B cell (primary cell): Measurements from ENCODE around the gene PDPR. TPM values are rescaled to one million over a fixed set of nuclear protein-coding genes. Genes with fewer than 3 reads are reported as not detected.
"Not testable (repeated sequence)": the region's sequence is repeated elsewhere in the genome, so short reads cannot be mapped to it uniquely, and the experiment has no call there.

Source experiments
- ATAC-seq: fragments of 200-7000 bp; cut with Tn5 transposase; one replicate; pipeline ENCODE4 v1.10.0; 2021; ENCODE audit warnings: low read depth, mild to moderate bottlenecking, moderate number of reproducible peaks, moderate library complexity
- CTCF ChIA-PET: fragments of 350-600 bp; sonication (Branson Sonifier 250); formaldehyde crosslinking; loops from one replicate; lab custom pipeline; 2021; ENCODE audit warnings: antibody characterized with exemption, inconsistent platforms; lab: Charles Lee
- POLR2A ChIA-PET: fragments of 350-600 bp; sonication (Branson Sonifier 250); formaldehyde crosslinking; loops from one replicate; lab custom pipeline; 2021; ENCODE audit warnings: antibody characterized with exemption; lab: Charles Lee
- DNase-seq: peaks from one replicate; pipeline ENCODE4 v3.0.0; 2013
- H2AFZ ChIP-seq: 2 replicates; pipeline ENCODE4 v1.6.1; 2012; ENCODE audit warnings: mild to moderate bottlenecking, low read depth, low read length; ENCODE audit not compliant: insufficient read depth, poor library complexity, severe bottlenecking
- H3K27ac ChIP-seq, 2 donors: 1 replicate in 1 of 2; 2 replicates in 1 of 2; pipeline ENCODE4 v1.5.1; 2012 to 2013; ENCODE audit warnings: low read length in 2 of 2, mild to moderate bottlenecking in 2 of 2, moderate library complexity in 1 of 2
- H3K27me3 ChIP-seq, 4 experiments: fragments of 200-600 bp in 1 of 4; sonication (generic) in 1 of 4; replicated peaks in 1 of 4; 1 replicate in 2 of 4; 2 replicates in 2 of 4; pipeline versions ENCODE4 v1.6.1 to v1.7.0; 2013 to 2016; ENCODE audit warnings: low read length in 3 of 4, mild to moderate bottlenecking in 2 of 4, mixed read lengths in 1 of 4, moderate library complexity in 1 of 4; ENCODE audit not compliant: insufficient read depth in 4 of 4, control insufficient read depth in 3 of 4; ENCODE audit errors: control extremely low read depth in 1 of 4
- H3K36me3 ChIP-seq, 2 experiments: replicated peaks in 1 of 2; 1 replicate in 1 of 2; 2 replicates in 1 of 2; pipeline versions ENCODE4 v1.6.1 to v1.7.1; 2013; ENCODE audit warnings: low read length in 1 of 2; ENCODE audit not compliant: insufficient read depth in 2 of 2, control insufficient read depth in 1 of 2; ENCODE audit errors: control extremely low read depth in 1 of 2, extremely low read depth in 1 of 2
- H3K4me1 ChIP-seq, 2 donors: fragments of 200-600 bp in 1 of 2; sonication (generic) in 1 of 2; 1 replicate in 1 of 2; 2 replicates in 1 of 2; pipeline versions ENCODE4 v1.5.1 to v1.6.1; 2013 to 2017; ENCODE audit warnings: low read length in 2 of 2; ENCODE audit not compliant: control insufficient read depth in 2 of 2, insufficient read depth in 2 of 2
- H3K4me2 ChIP-seq: replicated peaks from 2 replicates; pipeline ENCODE3; 2012; ENCODE audit warnings: mild to moderate bottlenecking, low read depth, low read length; ENCODE audit not compliant: poor library complexity, severe bottlenecking
- H3K4me3 ChIP-seq, 5 experiments: fragments of 200-600 bp in 1 of 5; sonication (generic) in 1 of 5; 1 replicate in 3 of 5; 2 replicates in 2 of 5; pipeline versions ENCODE4 v1.5.1 to v1.7.0; 2011 to 2016; ENCODE audit warnings: low read length in 4 of 5, mild to moderate bottlenecking in 4 of 5, low read depth in 2 of 5, control low read depth in 1 of 5, moderate library complexity in 1 of 5; ENCODE audit not compliant: insufficient read depth in 1 of 5; ENCODE audit errors: control extremely low read depth in 1 of 5, extremely low read depth in 1 of 5
- H3K79me2 ChIP-seq: fragments of 200-600 bp; sonication (generic); one replicate; pipeline ENCODE4 v1.6.0; 2016; ENCODE audit warnings: low read length; ENCODE audit not compliant: control insufficient read depth, insufficient read depth
- H3K9ac ChIP-seq: fragments of 200-600 bp; sonication (generic); 2 replicates; pipeline ENCODE4 v1.6.1; 2017; ENCODE audit warnings: mild to moderate bottlenecking, low read length, moderate library complexity
- H3K9me3 ChIP-seq, 3 donors: one replicate each; pipeline versions ENCODE4 v1.6.1 to v1.7.1; 2013; ENCODE audit warnings: low read length in 2 of 3; ENCODE audit not compliant: control insufficient read depth in 2 of 3, insufficient read depth in 1 of 3; ENCODE audit errors: control extremely low read depth in 1 of 3
- H4K20me1 ChIP-seq: 2 replicates; pipeline ENCODE4 v1.6.0; 2012; ENCODE audit warnings: mild to moderate bottlenecking, low read length; ENCODE audit not compliant: insufficient read depth, control insufficient read depth, poor library complexity, severe bottlenecking
- H3K27ac Mint-ChIP-seq: one replicate; pipeline ENCODE4 v1.8.0; 2021; ENCODE audit warnings: mixed read lengths
- H3K27me3 Mint-ChIP-seq: one replicate; pipeline ENCODE4 v1.8.0; 2021; ENCODE audit warnings: mixed read lengths
- H3K4me1 Mint-ChIP-seq: one replicate; pipeline ENCODE4 v1.8.0; 2021; ENCODE audit warnings: mixed read lengths
- H3K4me3 Mint-ChIP-seq: one replicate; pipeline ENCODE4 v1.8.0; 2021; ENCODE audit warnings: mixed read lengths
- H3K9me3 Mint-ChIP-seq: one replicate; pipeline ENCODE4 v1.8.0; 2022; ENCODE audit warnings: mixed read lengths; ENCODE audit not compliant: insufficient read depth
- WGBS: methylation state at CpG from one replicate; pipeline ENCODE4 v1.1.5; 2013; ENCODE audit warnings: missing lambda C conversion rate; ENCODE audit not compliant: insufficient coverage; 5-methylcytosine and 5-hydroxymethylcytosine counted together
- intact Hi-C: fragments of 100-400 bp; cut with micrococcal nuclease; formaldehyde crosslinking; loops from one replicate; pipeline ENCODE4 v1.10.0; 2022
- polyA plus RNA-seq: library from polyadenylated mRNA; depleted of rRNA; stranded (reverse); fragments of >200 nt; gene quantifications from 2 replicates; pipeline ENCODE4 v1.2.3, GENCODE V29; 2012
- total RNA-seq, 2 donors: library from RNA; stranded (reverse); fragments of 120-200 nt in 1 of 2; gene quantifications; 1 replicate in 1 of 2; 2 replicates in 1 of 2; pipeline versions ENCODE4 v1.2.3 to v1.2.4, GENCODE V29; 2013 to 2022

Gene PDPR
- total and polyA plus RNA-seq, 2 donors (not counting 1 experiment from before 2014, with no cell fraction given) = 14.7 to 28.3 TPM

- H3K9me3 Mint-ChIP-seq, H3K27ac ChIP-seq, H3K4me3 Mint-ChIP-seq, H3K79me2 ChIP-seq, H3K27ac Mint-ChIP-seq, H3K27me3 Mint-ChIP-seq, H3K4me2 ChIP-seq, H3K4me3 ChIP-seq, POLR2A ChIA-PET, H4K20me1 ChIP-seq, H3K9ac ChIP-seq, H2AFZ ChIP-seq, H3K36me3 ChIP-seq, ATAC-seq, H3K4me1 Mint-ChIP-seq, CTCF ChIA-PET, DNase-seq, H3K9me3 ChIP-seq, H3K27me3 ChIP-seq, intact Hi-C loops, H3K4me1 ChIP-seq: not testable (repeated sequence)
- no CpG with 5 or more reads among the region's 4 CpGs for WGBS
Measured at GRCh38 chr16:70083931-70084330, 30.2 kb upstream of the PDPR start.

- WGBS = no CpG with 5 or more reads among the region's 2 CpGs
- H3K27me3 ChIP-seq, CTCF ChIA-PET, H3K4me2 ChIP-seq, H2AFZ ChIP-seq, intact Hi-C loops, H4K20me1 ChIP-seq, POLR2A ChIA-PET, H3K36me3 ChIP-seq, DNase-seq, H3K9ac ChIP-seq, H3K4me1 ChIP-seq, H3K4me3 ChIP-seq, H3K9me3 Mint-ChIP-seq, ATAC-seq, H3K9me3 ChIP-seq, H3K4me3 Mint-ChIP-seq, H3K4me1 Mint-ChIP-seq, H3K27ac Mint-ChIP-seq, H3K79me2 ChIP-seq, H3K27me3 Mint-ChIP-seq, H3K27ac ChIP-seq: not testable (repeated sequence)
Measured at GRCh38 chr16:70088160-70088559, 26.0 kb upstream of the PDPR start.

GRCh38 chr16:70088877-70089276 lies 25.3 kb upstream of the PDPR start:
- ATAC-seq, POLR2A ChIA-PET, H3K36me3 ChIP-seq, H3K4me2 ChIP-seq, CTCF ChIA-PET, H3K4me3 ChIP-seq, H3K27ac ChIP-seq, H3K27me3 ChIP-seq, H3K9me3 Mint-ChIP-seq, H3K27me3 Mint-ChIP-seq, H3K4me3 Mint-ChIP-seq, H3K27ac Mint-ChIP-seq, DNase-seq, intact Hi-C loops, H3K4me1 ChIP-seq, H3K79me2 ChIP-seq, H2AFZ ChIP-seq, H4K20me1 ChIP-seq, H3K9ac ChIP-seq, H3K9me3 ChIP-seq, H3K4me1 Mint-ChIP-seq: not testable (repeated sequence)
- no CpG with 5 or more reads among the region's 4 CpGs for WGBS

- H3K4me1 ChIP-seq, H3K9me3 ChIP-seq, H3K27me3 ChIP-seq, H3K36me3 ChIP-seq, H3K9me3 Mint-ChIP-seq, H3K27ac Mint-ChIP-seq, H3K9ac ChIP-seq, H4K20me1 ChIP-seq, H3K79me2 ChIP-seq, H3K27me3 Mint-ChIP-seq, H3K4me3 Mint-ChIP-seq, H3K4me2 ChIP-seq, DNase-seq, H2AFZ ChIP-seq, ATAC-seq, intact Hi-C loops, H3K4me3 ChIP-seq, H3K4me1 Mint-ChIP-seq, CTCF ChIA-PET, H3K27ac ChIP-seq: not testable (repeated sequence)
- 83% methylated on average over 1 of the region's 6 CpGs for WGBS
- POLR2A ChIA-PET = interaction anchor here (0.6 kb wide), 1 partner anchor 333 kb away, joined by 6 read pairs; no protein-coding TSS in a partner anchor
Measured at GRCh38 chr16:70089289-70089688, 24.8 kb upstream of the PDPR start.
